HG03139 (cell line): ENCODE results near the gene MMP24.

Source experiments
- ATAC-seq: cut with Tn5 transposase; IDR thresholded peaks from one replicate; pipeline ENCODE4 v1.9.1; 2021; ENCODE audit not compliant: unreplicated experiment

Gene MMP24

GRCh38 chr20:35291654-35292503 is 65.4 kb downstream of the MMP24 start, which contains the start of gene FAM83C:
Gene FAM83C (minus strand): TSS chr20:35292425. CDS start chr20:35292304, 121 bp downstream.
- ATAC-seq: no peak

GRCh38 chr20:35292504-35293285 is 66.2 kb downstream of the MMP24 start:
- no peak for ATAC-seq

GRCh38 chr20:35293303-35294292 is 67.1 kb downstream of the MMP24 start:
- no peak for ATAC-seq

- ATAC-seq: no peak
Measured at GRCh38 chr20:35294293-35294685, 67.8 kb downstream of the MMP24 start.

GRCh38 chr20:35295058-35295457 is 68.6 kb downstream of the MMP24 start:
- no peak for ATAC-seq

- no peak for ATAC-seq
Measured at GRCh38 chr20:35295674-35296073, 69.2 kb downstream of the MMP24 start.

- ATAC-seq: no peak
Measured at GRCh38 chr20:35296101-35296554, 69.6 kb downstream of the MMP24 start.

- ATAC-seq: no peak
Measured at GRCh38 chr20:35297155-35297554, 70.7 kb downstream of the MMP24 start.

GRCh38 chr20:35297740-35298139 is 71.2 kb downstream of the MMP24 start:
- ATAC-seq: no peak

- no peak for ATAC-seq
Measured at GRCh38 chr20:35298264-35298663, 71.8 kb downstream of the MMP24 start.

- ATAC-seq: no peak
Measured at GRCh38 chr20:35299780-35300179, 73.3 kb downstream of the MMP24 start.

- no peak for ATAC-seq
Measured at GRCh38 chr20:35300469-35301262, 74.2 kb downstream of the MMP24 start.

- ATAC-seq: no peak
Measured at GRCh38 chr20:35301426-35301825, 74.9 kb downstream of the MMP24 start.

GRCh38 chr20:35302421-35303335 is 76.2 kb downstream of the MMP24 start:
- ATAC-seq: no peak

GRCh38 chr20:35303382-35303734 is 76.9 kb downstream of the MMP24 start:
- no peak for ATAC-seq

- no peak for ATAC-seq
Measured at GRCh38 chr20:35303735-35304491, 77.4 kb downstream of the MMP24 start.

- ATAC-seq: no peak
Measured at GRCh38 chr20:35304956-35305355, 78.5 kb downstream of the MMP24 start.
